Activated T-cell treated with anti-CD3 and anti-CD28 coated beads for 4 hours (primary cell): ENCODE data around the gene TRIM2.
A peak's percentile ranks its signal among the peaks of the same experiment; 100 is the strongest.
"Not testable (repeated sequence)": the region's sequence is repeated elsewhere in the genome, so short reads cannot be mapped to it uniquely, and the experiment has no call there.

Source experiments
- DNase-seq: peaks from one replicate; pipeline ENCODE4 v3.0.0-alpha.2; 2020

TRIM2 gene

GRCh38 chr4:153191795-153192363 is 12.4 kb upstream of the TRIM2 start:
- no peak for DNase-seq

GRCh38 chr4:153197301-153197700 is 6.9 kb upstream of the TRIM2 start:
- no peak for DNase-seq

GRCh38 chr4:153198719-153199118 is 5.5 kb upstream of the TRIM2 start:
- no peak for DNase-seq

GRCh38 chr4:153203746-153204145 is 497 bp upstream of the TRIM2 start:
- DNase-seq: not testable (repeated sequence)

- no peak for DNase-seq
Measured at GRCh38 chr4:153204728-153205648, 745 bp downstream of the TRIM2 start.

- peak; percentile 17 for DNase-seq
Measured at GRCh38 chr4:153205757-153206156, 1.5 kb downstream of the TRIM2 start.

- no peak for DNase-seq
Measured at GRCh38 chr4:153206534-153206933, 2.3 kb downstream of the TRIM2 start.

GRCh38 chr4:153207027-153207426 is 2.8 kb downstream of the TRIM2 start:
- DNase-seq: no peak

GRCh38 chr4:153207567-153207966 is 3.3 kb downstream of the TRIM2 start:
- no peak for DNase-seq

- no peak for DNase-seq
Measured at GRCh38 chr4:153209410-153209809, 5.2 kb downstream of the TRIM2 start.

- DNase-seq: no peak
Measured at GRCh38 chr4:153210727-153211126, 6.5 kb downstream of the TRIM2 start.

GRCh38 chr4:153211986-153212728 is 7.9 kb downstream of the TRIM2 start:
- no peak for DNase-seq

GRCh38 chr4:153212736-153213135 is 8.5 kb downstream of the TRIM2 start:
- DNase-seq: no peak

GRCh38 chr4:153215921-153216320 is 11.7 kb downstream of the TRIM2 start:
- DNase-seq: no peak

- DNase-seq: no peak
Measured at GRCh38 chr4:153216546-153216945, 12.3 kb downstream of the TRIM2 start.

- no peak for DNase-seq
Measured at GRCh38 chr4:153217440-153217839, 13.2 kb downstream of the TRIM2 start.

GRCh38 chr4:153218961-153219360 is 14.7 kb downstream of the TRIM2 start:
- DNase-seq: no peak

- no peak for DNase-seq
Measured at GRCh38 chr4:153220682-153221395, 16.6 kb downstream of the TRIM2 start.

GRCh38 chr4:153221783-153222706 is 17.8 kb downstream of the TRIM2 start:
- no peak for DNase-seq

- DNase-seq: no peak
Measured at GRCh38 chr4:153222707-153223426, 18.6 kb downstream of the TRIM2 start.

GRCh38 chr4:153223427-153223801 is 19.2 kb downstream of the TRIM2 start:
- no peak for DNase-seq
